Measurements from ENCODE around the gene WSCD1.

- TF ChIP-seq, protein P1, sequence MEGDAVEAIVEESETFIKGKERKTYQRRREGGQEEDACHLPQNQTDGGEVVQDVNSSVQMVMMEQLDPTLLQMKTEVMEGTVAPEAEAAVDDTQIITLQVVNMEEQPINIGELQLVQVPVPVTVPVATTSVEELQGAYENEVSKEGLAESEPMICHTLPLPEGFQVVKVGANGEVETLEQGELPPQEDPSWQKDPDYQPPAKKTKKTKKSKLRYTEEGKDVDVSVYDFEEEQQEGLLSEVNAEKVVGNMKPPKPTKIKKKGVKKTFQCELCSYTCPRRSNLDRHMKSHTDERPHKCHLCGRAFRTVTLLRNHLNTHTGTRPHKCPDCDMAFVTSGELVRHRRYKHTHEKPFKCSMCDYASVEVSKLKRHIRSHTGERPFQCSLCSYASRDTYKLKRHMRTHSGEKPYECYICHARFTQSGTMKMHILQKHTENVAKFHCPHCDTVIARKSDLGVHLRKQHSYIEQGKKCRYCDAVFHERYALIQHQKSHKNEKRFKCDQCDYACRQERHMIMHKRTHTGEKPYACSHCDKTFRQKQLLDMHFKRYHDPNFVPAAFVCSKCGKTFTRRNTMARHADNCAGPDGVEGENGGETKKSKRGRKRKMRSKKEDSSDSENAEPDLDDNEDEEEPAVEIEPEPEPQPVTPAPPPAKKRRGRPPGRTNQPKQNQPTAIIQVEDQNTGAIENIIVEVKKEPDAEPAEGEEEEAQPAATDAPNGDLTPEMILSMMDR (IDR thresholded peaks at IDR 0.05; ENCODE audit: borderline replicate concordance, extremely low read depth, low read length, poor library complexity, severe bottlenecking), result no peak
- TF ChIP-seq EZH2 (IDR thresholded peaks at IDR 0.05; ENCODE audit: borderline replicate concordance, low read depth, low read length, severe bottlenecking), result no peak
Measured at GRCh38 chr17:6138761-6139446, 68.7 kb downstream of the WSCD1 start.
